ENCODE results near the gene WASHC4.

DNA sequence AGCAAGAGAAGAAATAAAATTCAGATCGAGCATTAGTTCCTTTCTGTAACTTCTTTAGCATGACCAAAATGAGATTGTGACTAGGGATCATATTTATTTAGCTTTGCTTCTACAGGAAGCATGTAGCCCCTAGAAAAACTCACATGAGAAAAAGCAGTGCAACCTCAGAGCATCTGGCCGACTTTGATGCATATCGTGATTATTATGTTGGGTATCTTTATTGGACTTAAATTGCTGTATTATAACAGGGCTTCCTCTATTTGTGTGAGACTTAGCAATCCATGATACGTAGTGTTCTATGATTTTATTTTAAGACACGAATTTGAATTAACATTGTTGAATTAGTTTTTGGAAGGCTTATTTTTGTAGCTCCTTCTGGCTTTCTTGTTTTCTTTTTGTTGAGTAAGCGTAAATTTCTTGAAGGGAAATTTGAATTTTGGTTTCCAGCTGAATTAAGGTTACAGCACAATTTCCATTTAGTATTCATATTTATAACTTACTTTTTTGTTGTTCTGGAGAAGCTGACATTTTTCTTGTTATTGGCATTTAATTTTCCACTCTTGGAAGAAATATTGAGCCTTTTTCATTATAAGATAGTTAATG is 33.9 kb downstream of the WASHC4 start:
- TF ChIP-seq, protein P1, sequence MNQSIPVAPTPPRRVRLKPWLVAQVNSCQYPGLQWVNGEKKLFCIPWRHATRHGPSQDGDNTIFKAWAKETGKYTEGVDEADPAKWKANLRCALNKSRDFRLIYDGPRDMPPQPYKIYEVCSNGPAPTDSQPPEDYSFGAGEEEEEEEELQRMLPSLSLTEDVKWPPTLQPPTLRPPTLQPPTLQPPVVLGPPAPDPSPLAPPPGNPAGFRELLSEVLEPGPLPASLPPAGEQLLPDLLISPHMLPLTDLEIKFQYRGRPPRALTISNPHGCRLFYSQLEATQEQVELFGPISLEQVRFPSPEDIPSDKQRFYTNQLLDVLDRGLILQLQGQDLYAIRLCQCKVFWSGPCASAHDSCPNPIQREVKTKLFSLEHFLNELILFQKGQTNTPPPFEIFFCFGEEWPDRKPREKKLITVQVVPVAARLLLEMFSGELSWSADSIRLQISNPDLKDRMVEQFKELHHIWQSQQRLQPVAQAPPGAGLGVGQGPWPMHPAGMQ (IDR thresholded peaks at IDR 0.05; ENCODE audit: borderline replicate concordance), result no peak
- TF ChIP-seq EGR1 (IDR thresholded peaks at IDR 0.05; ENCODE audit: borderline replicate concordance in 1 of 2, low read depth in 2 of 2, low read length in 2 of 2), result no peak
- no peak for TF ChIP-seq SIN3A (IDR thresholded peaks at IDR 0.05; ENCODE audit: low read depth, low read length)
- TF ChIP-seq, protein P2, sequence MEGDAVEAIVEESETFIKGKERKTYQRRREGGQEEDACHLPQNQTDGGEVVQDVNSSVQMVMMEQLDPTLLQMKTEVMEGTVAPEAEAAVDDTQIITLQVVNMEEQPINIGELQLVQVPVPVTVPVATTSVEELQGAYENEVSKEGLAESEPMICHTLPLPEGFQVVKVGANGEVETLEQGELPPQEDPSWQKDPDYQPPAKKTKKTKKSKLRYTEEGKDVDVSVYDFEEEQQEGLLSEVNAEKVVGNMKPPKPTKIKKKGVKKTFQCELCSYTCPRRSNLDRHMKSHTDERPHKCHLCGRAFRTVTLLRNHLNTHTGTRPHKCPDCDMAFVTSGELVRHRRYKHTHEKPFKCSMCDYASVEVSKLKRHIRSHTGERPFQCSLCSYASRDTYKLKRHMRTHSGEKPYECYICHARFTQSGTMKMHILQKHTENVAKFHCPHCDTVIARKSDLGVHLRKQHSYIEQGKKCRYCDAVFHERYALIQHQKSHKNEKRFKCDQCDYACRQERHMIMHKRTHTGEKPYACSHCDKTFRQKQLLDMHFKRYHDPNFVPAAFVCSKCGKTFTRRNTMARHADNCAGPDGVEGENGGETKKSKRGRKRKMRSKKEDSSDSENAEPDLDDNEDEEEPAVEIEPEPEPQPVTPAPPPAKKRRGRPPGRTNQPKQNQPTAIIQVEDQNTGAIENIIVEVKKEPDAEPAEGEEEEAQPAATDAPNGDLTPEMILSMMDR (IDR thresholded peaks at IDR 0.05 in 2 of 3, conservative IDR thresholded peaks at IDR 0.05 in 1 of 3; ENCODE audit: control insufficient read depth in 2 of 3, extremely low read depth in 1 of 3, insufficient read depth in 1 of 3, low read depth in 3 of 3, low read length in 3 of 3), result no peak
- no peak for TF ChIP-seq EED (IDR thresholded peaks at IDR 0.05; ENCODE audit: low read depth)
